WTC11 (cell line): ENCODE data around the gene MAGEA3.
"Not testable (repeated sequence)": the region's sequence is repeated elsewhere in the genome, so short reads cannot be mapped to it uniquely, and the experiment has no call there.

Experiments
- CTCF ChIP-seq: fragments of 200-600 bp; IDR thresholded peaks from 2 replicates; pipeline ENCODE4 v1.8.0; 2022; ENCODE audit warnings: antibody characterized with exemption
- E2F4 ChIP-seq: sonication (generic); formaldehyde crosslinking; IDR thresholded peaks from 2 replicates; pipeline ENCODE4 v1.8.1; 2022; ENCODE audit warnings: low read depth, mild to moderate bottlenecking, moderate library complexity, missing genetic modification reagents, borderline replicate concordance
- JUN ChIP-seq: sonication (generic); formaldehyde crosslinking; IDR thresholded peaks from 2 replicates; pipeline ENCODE4 v1.8.0; 2023; ENCODE audit warnings: mild to moderate bottlenecking, missing genetic modification reagents
- TEAD4 ChIP-seq: sonication (generic); formaldehyde crosslinking; IDR thresholded peaks from 2 replicates; pipeline ENCODE4 v1.8.0; 2022; ENCODE audit warnings: mild to moderate bottlenecking, missing genetic modification reagents

GRCh38 chrX:152681012-152681411, 17.6 kb upstream of the MAGEA3 start:
- not testable (repeated sequence) for TF ChIP-seq JUN (CRISPR knock-in tag); CTCF; E2F4; TEAD4 (CRISPR knock-in tag)
